Stimulated activated CD8-positive, alpha-beta memory T cell treated with anti-CD3 and anti-CD28 coated beads, Interleukin-7, amount 100 ng/mL, for 1 hour (primary cell): ENCODE results near the gene PIM3.
"Not testable (repeated sequence)": the region's sequence is repeated elsewhere in the genome, so short reads cannot be mapped to it uniquely, and the experiment has no call there.

Experiments
- DNase-seq, 2 donors: peaks; one replicate each; pipeline ENCODE4 v3.0.0-alpha.2; 2020; ENCODE audit warnings: low read depth in 2 of 2

PIM3 gene

GRCh38 chr22:49966774-49967705 lies 6.5 kb downstream of the PIM3 start:
- DNase-seq, result no peak

GRCh38 chr22:49967706-49968208 lies 7.2 kb downstream of the PIM3 start:
- no peak for DNase-seq

- no peak for DNase-seq
Measured at GRCh38 chr22:49968313-49968830, 7.8 kb downstream of the PIM3 start.

- DNase-seq, result no peak
Measured at GRCh38 chr22:49968831-49969661, 8.5 kb downstream of the PIM3 start.

- no peak for DNase-seq
Measured at GRCh38 chr22:49969751-49970527, 9.4 kb downstream of the PIM3 start.

GRCh38 chr22:49970528-49971231 lies 10.1 kb downstream of the PIM3 start:
- peak; percentile 84 to 85 for DNase-seq

GRCh38 chr22:49971232-49972162 lies 10.9 kb downstream of the PIM3 start:
- no peak for DNase-seq

GRCh38 chr22:49972163-49973017 lies 11.8 kb downstream of the PIM3 start:
- no peak for DNase-seq

- DNase-seq, result no peak
Measured at GRCh38 chr22:49973018-49973961, 12.7 kb downstream of the PIM3 start.

GRCh38 chr22:49975543-49976389 lies 15.2 kb downstream of the PIM3 start:
- DNase-seq, result no peak

GRCh38 chr22:49976439-49977175 lies 16.0 kb downstream of the PIM3 start:
- DNase-seq, result no peak

- no peak for DNase-seq
Measured at GRCh38 chr22:49977578-49977977, 17.0 kb downstream of the PIM3 start.

GRCh38 chr22:49979587-49980264 lies 19.2 kb downstream of the PIM3 start:
- DNase-seq, result no peak

GRCh38 chr22:49981799-49982198 lies 21.2 kb downstream of the PIM3 start:
- not testable (repeated sequence) for DNase-seq
